H9 (cell line): ENCODE data around the gene RAD50. TPM values are rescaled to one million over a fixed set of nuclear protein-coding genes. Genes with fewer than 3 reads are reported as not detected.

Experiments
- DNase-seq: peaks from one replicate; pipeline ENCODE4 v3.0.0-alpha.2; 2017
- H2AFZ ChIP-seq: one replicate; pipeline ENCODE4 v1.6.1; 2013; ENCODE audit warnings: mild to moderate bottlenecking, low read length, control low read depth, moderate library complexity
- H2AK5ac ChIP-seq: 2 replicates; pipeline ENCODE4 v1.6.1; 2013; ENCODE audit warnings: low read length, control low read depth, mixed read lengths; ENCODE audit not compliant: insufficient read length
- H2BK120ac ChIP-seq: one replicate; pipeline ENCODE4 v1.6.1; 2013; ENCODE audit warnings: low read depth, mild to moderate bottlenecking, low read length, control low read depth, inconsistent platforms; ENCODE audit not compliant: poor library complexity, severe bottlenecking
- H2BK12ac ChIP-seq: 2 replicates; pipeline ENCODE4 v1.6.1; 2013; ENCODE audit warnings: low read length, control low read depth, mixed read lengths, low read depth; ENCODE audit not compliant: insufficient read length
- H2BK15ac ChIP-seq: 2 replicates; pipeline ENCODE4 v1.6.1; 2013; ENCODE audit warnings: low read depth, low read length, control low read depth
- H2BK20ac ChIP-seq: one replicate; pipeline ENCODE4 v1.6.1; 2013; ENCODE audit warnings: low read depth, mild to moderate bottlenecking, low read length, control low read depth, inconsistent platforms; ENCODE audit not compliant: poor library complexity, severe bottlenecking
- H2BK5ac ChIP-seq: 2 replicates; pipeline ENCODE4 v1.6.1; 2013; ENCODE audit warnings: low read length, control low read depth, mixed read lengths; ENCODE audit not compliant: insufficient read length
- H3K14ac ChIP-seq: 2 replicates; pipeline ENCODE4 v1.6.1; 2013; ENCODE audit warnings: low read length, control low read depth; ENCODE audit not compliant: insufficient read depth
- H3K18ac ChIP-seq: 2 replicates; pipeline ENCODE4 v1.6.1; 2013; ENCODE audit warnings: low read depth, mild to moderate bottlenecking, mixed read lengths, low read length, control low read depth; ENCODE audit not compliant: insufficient read length
- H3K23ac ChIP-seq: 2 replicates; pipeline ENCODE4 v1.6.1; 2013; ENCODE audit warnings: low read length, control low read depth, mixed read lengths, low read depth; ENCODE audit not compliant: insufficient read length
- H3K23me2 ChIP-seq: 2 replicates; pipeline ENCODE4 v1.6.1; 2013; ENCODE audit warnings: low read depth, mild to moderate bottlenecking, mixed read lengths, low read length, control low read depth; ENCODE audit not compliant: insufficient read length, poor library complexity, severe bottlenecking
- H3K27ac ChIP-seq: 2 replicates; pipeline ENCODE4 v1.5.1; 2013; ENCODE audit warnings: low read length, control low read depth, mixed read lengths, low read depth; ENCODE audit not compliant: insufficient read length
- H3K27me3 ChIP-seq: 2 replicates; pipeline ENCODE4 v1.6.1; 2013; ENCODE audit warnings: low read length, control low read depth, inconsistent platforms; ENCODE audit not compliant: insufficient read depth
- H3K4ac ChIP-seq: 2 replicates; pipeline ENCODE4 v1.6.1; 2013; ENCODE audit warnings: low read depth, mild to moderate bottlenecking, control low read depth, inconsistent platforms, low read length, moderate library complexity
- H3K4me1 ChIP-seq: 2 replicates; pipeline ENCODE4 v1.6.1; 2013; ENCODE audit warnings: low read length, control low read depth, inconsistent platforms; ENCODE audit not compliant: insufficient read depth
- H3K4me2 ChIP-seq: 2 replicates; pipeline ENCODE4 v1.6.1; 2013; ENCODE audit warnings: low read length, control low read depth, mixed read lengths; ENCODE audit not compliant: insufficient read length, insufficient read depth
- H3K56ac ChIP-seq: 2 replicates; pipeline ENCODE4 v1.6.1; 2013; ENCODE audit warnings: low read depth, mild to moderate bottlenecking, mixed read lengths, low read length, control low read depth; ENCODE audit not compliant: insufficient read length
- H3K79me1 ChIP-seq: 2 replicates; pipeline ENCODE4 v1.6.1; 2013; ENCODE audit warnings: low read depth, mild to moderate bottlenecking, moderate library complexity, low read length, control low read depth, inconsistent platforms; ENCODE audit not compliant: insufficient read depth, poor library complexity, severe bottlenecking
- H3K79me2 ChIP-seq: 2 replicates; pipeline ENCODE4 v1.6.1; 2013; ENCODE audit warnings: low read length, control low read depth, inconsistent platforms; ENCODE audit not compliant: insufficient read depth
- H3K9ac ChIP-seq: 2 replicates; pipeline ENCODE4 v1.6.1; 2013; ENCODE audit warnings: low read length, control low read depth, mixed read lengths; ENCODE audit not compliant: insufficient read length; ENCODE audit errors: extremely low read depth
- H3K9me3 ChIP-seq: one replicate; pipeline ENCODE4 v1.6.1; 2013; ENCODE audit warnings: low read depth, low read length, inconsistent platforms; ENCODE audit not compliant: control insufficient read depth
- H3T11ph ChIP-seq: one replicate; pipeline ENCODE4 v1.6.1; 2013; ENCODE audit warnings: mild to moderate bottlenecking, low read length, control low read depth, inconsistent platforms
- H4K20me1 ChIP-seq: one replicate; pipeline ENCODE4 v1.6.1; 2013; ENCODE audit not compliant: control insufficient read depth, insufficient read length, insufficient read depth
- H4K5ac ChIP-seq: 2 replicates; pipeline ENCODE4 v1.6.1; 2013; ENCODE audit warnings: low read depth, mild to moderate bottlenecking, mixed read lengths, low read length, control low read depth; ENCODE audit not compliant: insufficient read length
- H4K8ac ChIP-seq: replicated peaks from 2 replicates; pipeline ENCODE4 v1.6.1; 2013; ENCODE audit warnings: low read length, control low read depth, mixed read lengths, low read depth; ENCODE audit not compliant: insufficient read length
- H4K91ac ChIP-seq: 2 replicates; pipeline ENCODE4 v1.6.1; 2013; ENCODE audit warnings: low read depth, mild to moderate bottlenecking, moderate library complexity, mixed read lengths, low read length, control low read depth; ENCODE audit not compliant: insufficient read length
- H3K27ac Mint-ChIP-seq, 3 experiments: 2 replicates in 2 of 3; 3 replicates in 1 of 3; pipeline ENCODE4 v1.8.0; 2020 to 2021; ENCODE audit warnings: mixed read lengths in 3 of 3, mild to moderate bottlenecking in 1 of 3, moderate library complexity in 1 of 3
- H3K27me3 Mint-ChIP-seq: 2 replicates; pipeline ENCODE4 v1.8.0; 2021; ENCODE audit warnings: low read depth, mild to moderate bottlenecking, moderate library complexity, mixed read lengths
- H3K36me3 Mint-ChIP-seq, 3 experiments: 2 replicates in 2 of 3; 3 replicates in 1 of 3; pipeline ENCODE4 v1.8.0; 2020 to 2021; ENCODE audit warnings: low read depth in 3 of 3, mixed read lengths in 3 of 3; ENCODE audit not compliant: insufficient read depth in 1 of 3
- H3K4me1 Mint-ChIP-seq, 2 experiments: 2 replicates each; pipeline ENCODE4 v1.8.0; 2020; ENCODE audit warnings: mixed read lengths in 2 of 2
- H3K4me3 Mint-ChIP-seq, 2 experiments: 2 replicates in 1 of 2; 3 replicates in 1 of 2; pipeline ENCODE4 v1.8.0; 2020 to 2021; ENCODE audit warnings: mild to moderate bottlenecking in 2 of 2, mixed read lengths in 2 of 2, moderate library complexity in 1 of 2
- H3K9me3 Mint-ChIP-seq, 2 experiments: 2 replicates in 1 of 2; 3 replicates in 1 of 2; pipeline ENCODE4 v1.8.0; 2020; ENCODE audit warnings: mild to moderate bottlenecking in 2 of 2, mixed read lengths in 2 of 2, moderate library complexity in 1 of 2
- CTCF ChIP-seq: fragments of 200-600 bp; sonication (generic); conservative IDR thresholded peaks from 3 replicates; pipeline ENCODE4 v1.8.0; 2021; ENCODE audit warnings: antibody characterized with exemption, mild to moderate bottlenecking
- WGBS: extraction: QIAGEN DNeasy Blood & Tissue Kit; methylation state at CpG from one replicate; pipeline ENCODE4 v1.1.7; 2013; ENCODE audit warnings: missing lambda C conversion rate, low lambda C conversion rate, mixed read lengths; ENCODE audit not compliant: insufficient read length; ENCODE audit errors: extremely low coverage; 5-methylcytosine and 5-hydroxymethylcytosine counted together
- total RNA-seq: library from RNA; stranded (reverse); gene quantifications from 2 replicates; pipeline ENCODE4 v1.2.1, GENCODE V29; 2021

The RAD50 gene
- total RNA-seq, 1 experiment from 2014 or later = 46.1 TPM

- no peak within 1 kb of the TSS for H3K4me3 Mint-ChIP-seq
- no peak within 1 kb of the TSS for H3K9ac ChIP-seq
- H3T11ph ChIP-seq = no peak within 1 kb of the TSS
- H3K4me1 ChIP-seq = no peaks in the 10 kb centered on the region
- H3K4me2 ChIP-seq = no peak within 1 kb of the TSS
- no peak within 1 kb of the TSS for H2BK5ac ChIP-seq
- no peak within 1 kb of the TSS for H3K18ac ChIP-seq
- no peak within 1 kb of the TSS for H3K4ac ChIP-seq
- no peaks in the 10 kb centered on the region for H3K9me3 ChIP-seq
- H3K23me2 ChIP-seq = no peaks in the 10 kb centered on the region
- no peak within 1 kb of the TSS for H4K5ac ChIP-seq
- no peaks in the 10 kb centered on the region; the same call in 1 of the 2 replicates for H3K27me3 Mint-ChIP-seq
- no peak for DNase-seq
- no peak within 1 kb of the TSS for H3K14ac ChIP-seq
- H2AFZ ChIP-seq = no peak within 1 kb of the TSS
- H3K36me3 Mint-ChIP-seq = peaks cover 0 to 7% (median 0%) of the 10 kb centered on the region in 3 experiments; a peak in 3 of 7 replicates
- H3K79me2 ChIP-seq = no peaks in the 10 kb centered on the region
- peaks cover 0 to 7% of the 10 kb centered on the region in 2 experiments; a peak in 3 of 5 replicates for H3K9me3 Mint-ChIP-seq
- no peak within 1 kb of the TSS for H2BK20ac ChIP-seq
- no peak within 1 kb of the TSS for H2BK120ac ChIP-seq
- WGBS = no CpG with 5 or more reads among the region's 14 CpGs
- H3K79me1 ChIP-seq = no peaks in the 10 kb centered on the region
- H3K27ac Mint-ChIP-seq = peak within 1 kb of the TSS in 1 of 3 experiments; percentile 84; a peak in 1 of 7 replicates
- no peak within 1 kb of the TSS for H2BK15ac ChIP-seq
- H3K27ac ChIP-seq = no peak within 1 kb of the TSS
- H2BK12ac ChIP-seq = no peak within 1 kb of the TSS
- H4K91ac ChIP-seq = no peak within 1 kb of the TSS
- H4K8ac ChIP-seq = no peak within 1 kb of the TSS
- peaks cover 3% of the 10 kb centered on the region for H4K20me1 ChIP-seq
- no peak within 1 kb of the TSS for H3K56ac ChIP-seq
- H3K27me3 ChIP-seq = no peaks in the 10 kb centered on the region
- H3K23ac ChIP-seq = no peak within 1 kb of the TSS
- no peak within 1 kb of the TSS for H2AK5ac ChIP-seq
- no peak for TF ChIP-seq CTCF
- H3K4me1 Mint-ChIP-seq = peaks cover 13% of the 10 kb centered on the region in 2 experiments
These were observed 117.3 kb downstream of the RAD50 start, which contains the start of gene IL4 for GRCh38 chr5:132673939-132674630. Gene IL4 (plus strand): TSS chr5:132673989. CDS start chr5:132674051, 62 bp downstream.
